MM.1S (cell line): ENCODE measurements around the gene SLC25A17.

Experiments used
- EZH2phosphoT487 ChIP-seq: fragments of 300-600 bp; sonication (generic); IDR thresholded peaks from 2 replicates; pipeline ENCODE4 v1.6.1; 2018; ENCODE audit warnings: antibody characterized with exemption, low read length
- TF ChIP-seq, protein P1 (sequence below): fragments of 300-600 bp; sonication (generic); IDR thresholded peaks from 2 replicates; pipeline ENCODE4 v1.5.1; 2016; ENCODE audit warnings: antibody characterized with exemption, low read length, mixed read lengths

DNA sequence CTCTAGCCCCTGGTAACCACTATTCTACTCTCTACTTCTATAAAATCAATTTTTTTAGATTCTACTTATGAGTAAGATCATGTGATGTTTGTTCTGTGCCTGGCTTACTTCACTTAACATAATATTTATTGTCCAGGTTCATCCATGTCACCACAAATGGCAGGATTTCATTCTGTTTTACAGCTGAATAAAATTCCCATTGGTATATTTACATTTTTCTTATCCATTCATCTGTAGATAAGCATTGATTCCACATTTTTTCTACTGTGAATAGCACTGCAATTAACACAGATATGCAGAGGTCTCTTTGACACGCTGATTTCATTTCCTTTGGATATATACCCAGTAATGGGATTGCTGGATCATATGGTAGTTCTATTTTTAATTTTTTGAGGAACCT lies 15.8 kb downstream of the SLC25A17 start:
- TF ChIP-seq EZH2phosphoT487: no peak
- TF ChIP-seq, protein P1, sequence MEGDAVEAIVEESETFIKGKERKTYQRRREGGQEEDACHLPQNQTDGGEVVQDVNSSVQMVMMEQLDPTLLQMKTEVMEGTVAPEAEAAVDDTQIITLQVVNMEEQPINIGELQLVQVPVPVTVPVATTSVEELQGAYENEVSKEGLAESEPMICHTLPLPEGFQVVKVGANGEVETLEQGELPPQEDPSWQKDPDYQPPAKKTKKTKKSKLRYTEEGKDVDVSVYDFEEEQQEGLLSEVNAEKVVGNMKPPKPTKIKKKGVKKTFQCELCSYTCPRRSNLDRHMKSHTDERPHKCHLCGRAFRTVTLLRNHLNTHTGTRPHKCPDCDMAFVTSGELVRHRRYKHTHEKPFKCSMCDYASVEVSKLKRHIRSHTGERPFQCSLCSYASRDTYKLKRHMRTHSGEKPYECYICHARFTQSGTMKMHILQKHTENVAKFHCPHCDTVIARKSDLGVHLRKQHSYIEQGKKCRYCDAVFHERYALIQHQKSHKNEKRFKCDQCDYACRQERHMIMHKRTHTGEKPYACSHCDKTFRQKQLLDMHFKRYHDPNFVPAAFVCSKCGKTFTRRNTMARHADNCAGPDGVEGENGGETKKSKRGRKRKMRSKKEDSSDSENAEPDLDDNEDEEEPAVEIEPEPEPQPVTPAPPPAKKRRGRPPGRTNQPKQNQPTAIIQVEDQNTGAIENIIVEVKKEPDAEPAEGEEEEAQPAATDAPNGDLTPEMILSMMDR: no peak
